ENCODE results near the gene DGCR2. TPM values are rescaled to one million over a fixed set of nuclear protein-coding genes. Genes with fewer than 3 reads are reported as not detected.
"Not testable (repeated sequence)": the region's sequence is repeated elsewhere in the genome, so short reads cannot be mapped to it uniquely, and the experiment has no call there.

Gene DGCR2
- total RNA-seq, 2 donors from 2014 or later, result 24.4 to 28.5 TPM

GRCh38 chr22:19018256-19018655 lies 104.0 kb downstream of the DGCR2 start:
- H3K27ac Mint-ChIP-seq, result no peak overlapping the region
- no peaks in the 10 kb centered on the region for H3K4me1 Mint-ChIP-seq (ENCODE audit: low read depth)
- DNase-seq (no peak), ATAC-seq (replicated peaks in 1 of 2) (no peak)
- no peaks in the 10 kb centered on the region for H3K36me3 Mint-ChIP-seq (ENCODE audit: insufficient read depth in 2 of 2)
- peaks cover 22% of the 10 kb centered on the region for H3K27me3 Mint-ChIP-seq (ENCODE audit: low read depth)
- no peaks in the 10 kb centered on the region for H3K9me3 Mint-ChIP-seq
- H3K4me3 Mint-ChIP-seq, result no peak overlapping the region

GRCh38 chr22:19016081-19016766 lies 106.0 kb downstream of the DGCR2 start:
- Mint-ChIP-seq H3K4me3 (no peak overlapping the region), H3K36me3 (ENCODE audit: insufficient read depth in 2 of 2) (no peaks in the 10 kb centered on the region), H3K9me3 (no peaks in the 10 kb centered on the region), H3K27me3 (ENCODE audit: low read depth) (peaks cover 31% of the 10 kb centered on the region), H3K27ac (no peak overlapping the region), H3K4me1 (ENCODE audit: low read depth) (no peaks in the 10 kb centered on the region)
- no peak for DNase-seq
- no peak for ATAC-seq (replicated peaks in 1 of 2)

- H3K27ac Mint-ChIP-seq, result no peak overlapping the region
- DNase-seq, result no peak
- no peaks in the 10 kb centered on the region for H3K9me3 Mint-ChIP-seq
- H3K4me3 Mint-ChIP-seq, result no peak overlapping the region
- H3K27me3 Mint-ChIP-seq (ENCODE audit: low read depth), result peaks cover 28% of the 10 kb centered on the region
- H3K36me3 Mint-ChIP-seq (ENCODE audit: insufficient read depth in 2 of 2), result no peaks in the 10 kb centered on the region
- no peaks in the 10 kb centered on the region for H3K4me1 Mint-ChIP-seq (ENCODE audit: low read depth)
- no peak for ATAC-seq (replicated peaks in 1 of 2)
These were observed 107.3 kb downstream of the DGCR2 start for GRCh38 chr22:19014886-19015285.

DNA sequence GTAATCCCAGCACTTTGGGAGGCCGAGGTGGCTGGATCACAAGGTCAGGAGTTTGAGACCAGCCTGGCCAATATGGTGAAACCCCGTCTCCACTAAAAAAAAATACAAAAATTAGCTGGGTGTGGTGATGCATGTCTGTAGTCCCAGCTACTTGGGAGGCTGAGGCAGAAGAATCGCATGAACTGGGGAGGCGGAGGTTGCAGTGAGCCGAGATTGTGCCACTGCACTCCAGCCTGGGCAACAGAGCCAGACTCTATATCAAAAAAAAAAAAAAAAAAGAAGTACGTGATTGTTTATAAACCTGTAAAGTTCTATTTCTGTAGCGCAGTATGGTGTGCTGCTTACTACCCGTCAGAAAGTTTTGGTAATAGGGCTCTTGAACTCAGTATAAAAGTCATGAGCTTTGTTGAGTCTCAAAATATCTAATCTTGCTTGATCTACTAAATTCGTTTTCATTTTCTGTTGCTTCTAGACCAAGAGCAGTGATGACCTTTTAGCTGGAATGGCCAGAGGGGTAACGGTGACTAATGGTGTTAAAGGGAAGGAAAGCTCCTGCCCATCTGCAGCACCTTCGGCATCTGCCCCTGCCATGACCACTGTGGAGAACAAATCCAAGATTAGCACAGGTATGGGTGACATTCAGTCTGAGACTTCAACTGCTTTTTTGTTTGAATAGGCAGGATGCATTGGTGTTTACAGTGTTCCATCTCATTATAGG lies 108.2 kb downstream of the DGCR2 start:
- not testable (repeated sequence) for DNase-seq; H3K9me3 Mint-ChIP-seq; H3K27ac Mint-ChIP-seq; ATAC-seq (replicated peaks in 1 of 2); H3K4me1 Mint-ChIP-seq (ENCODE audit: low read depth); H3K36me3 Mint-ChIP-seq (ENCODE audit: insufficient read depth in 2 of 2); H3K4me3 Mint-ChIP-seq
- peaks cover 19% of the 10 kb centered on the region for H3K27me3 Mint-ChIP-seq (ENCODE audit: low read depth)

DNA sequence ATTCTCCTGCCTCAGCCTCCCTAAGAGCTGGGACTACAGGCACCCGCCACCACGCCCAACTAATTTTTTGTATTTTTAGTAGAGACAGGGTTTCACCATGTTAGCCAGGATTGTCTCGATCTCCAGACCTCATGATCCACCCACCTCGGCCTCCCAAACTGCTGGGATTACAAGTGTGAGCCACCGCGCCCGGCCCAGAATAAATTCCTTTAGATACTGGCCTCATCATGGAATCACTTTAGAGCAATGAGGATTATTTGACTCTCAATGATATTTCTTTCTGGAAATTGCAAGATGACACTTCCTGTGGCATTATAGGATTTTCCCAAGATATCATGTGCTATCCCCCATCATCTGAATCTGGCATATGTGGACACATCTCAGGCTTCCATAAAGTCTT lies 108.8 kb downstream of the DGCR2 start:
- not testable (repeated sequence) for H3K36me3 Mint-ChIP-seq (ENCODE audit: insufficient read depth in 2 of 2); H3K9me3 Mint-ChIP-seq; H3K27ac Mint-ChIP-seq; H3K4me3 Mint-ChIP-seq; ATAC-seq (replicated peaks in 1 of 2); DNase-seq; H3K4me1 Mint-ChIP-seq (ENCODE audit: low read depth)
- H3K27me3 Mint-ChIP-seq (ENCODE audit: low read depth), result peaks cover 13% of the 10 kb centered on the region

- ATAC-seq (replicated peaks in 1 of 2), result no peak
- peaks cover 18% of the 10 kb centered on the region for H3K27me3 Mint-ChIP-seq (ENCODE audit: low read depth)
- no peak overlapping the region for H3K4me3 Mint-ChIP-seq
These were observed 109.8 kb downstream of the DGCR2 start for GRCh38 chr22:19012308-19012986.

GRCh38 chr22:19011611-19012010 lies 110.6 kb downstream of the DGCR2 start:
- not testable (repeated sequence) for H3K27ac Mint-ChIP-seq; H3K9me3 Mint-ChIP-seq; H3K36me3 Mint-ChIP-seq (ENCODE audit: insufficient read depth in 2 of 2); DNase-seq; ATAC-seq (replicated peaks in 1 of 2); H3K4me1 Mint-ChIP-seq (ENCODE audit: low read depth); H3K4me3 Mint-ChIP-seq
- H3K27me3 Mint-ChIP-seq (ENCODE audit: low read depth), result peaks cover 18% of the 10 kb centered on the region

More at GRCh38 chr22:19012308-19012986, 109.8 kb downstream of the DGCR2 start:
- DNase-seq, result no peak
- no peaks in the 10 kb centered on the region for H3K4me1 Mint-ChIP-seq (ENCODE audit: low read depth)
- H3K36me3 Mint-ChIP-seq (ENCODE audit: insufficient read depth in 2 of 2), result no peaks in the 10 kb centered on the region
- no peak overlapping the region for H3K27ac Mint-ChIP-seq
- no peaks in the 10 kb centered on the region for H3K9me3 Mint-ChIP-seq

GRCh38 chr22:19011075-19011474 lies 111.1 kb downstream of the DGCR2 start:
- Mint-ChIP-seq H3K27ac (no peak overlapping the region), H3K9me3 (no peaks in the 10 kb centered on the region), H3K4me1 (ENCODE audit: low read depth) (no peaks in the 10 kb centered on the region), H3K27me3 (ENCODE audit: low read depth) (peaks cover 18% of the 10 kb centered on the region), H3K36me3 (ENCODE audit: insufficient read depth in 2 of 2) (no peaks in the 10 kb centered on the region), H3K4me3 (no peak overlapping the region)
- DNase-seq (no peak), ATAC-seq (replicated peaks in 1 of 2) (no peak)

- Mint-ChIP-seq H3K27me3 (ENCODE audit: low read depth) (peaks cover 17% of the 10 kb centered on the region), H3K4me3 (no peak overlapping the region), H3K36me3 (ENCODE audit: insufficient read depth in 2 of 2) (no peaks in the 10 kb centered on the region), H3K27ac (no peak overlapping the region), H3K9me3 (no peaks in the 10 kb centered on the region), H3K4me1 (ENCODE audit: low read depth) (no peaks in the 10 kb centered on the region)
- DNase-seq (no peak), ATAC-seq (replicated peaks in 1 of 2) (no peak)
These were observed 116.3 kb downstream of the DGCR2 start for GRCh38 chr22:19005905-19006304.

- H3K9me3 Mint-ChIP-seq, result no peaks in the 10 kb centered on the region
- no peak for ATAC-seq (replicated peaks in 1 of 2)
- H3K36me3 Mint-ChIP-seq (ENCODE audit: insufficient read depth in 2 of 2), result no peaks in the 10 kb centered on the region
These were observed 117.7 kb downstream of the DGCR2 start for GRCh38 chr22:19004471-19004870.

GRCh38 chr22:19003508-19003907 lies 118.7 kb downstream of the DGCR2 start:
- peaks cover 16% of the 10 kb centered on the region for H3K27me3 Mint-ChIP-seq (ENCODE audit: low read depth)
- no peak for ATAC-seq (replicated peaks in 1 of 2)
- no peaks in the 10 kb centered on the region for H3K9me3 Mint-ChIP-seq

More at GRCh38 chr22:19004471-19004870, 117.7 kb downstream of the DGCR2 start:
- no peak for DNase-seq
- Mint-ChIP-seq H3K27me3 (ENCODE audit: low read depth) (peaks cover 16% of the 10 kb centered on the region), H3K4me3 (no peak overlapping the region), H3K4me1 (ENCODE audit: low read depth) (no peaks in the 10 kb centered on the region), H3K27ac (no peak overlapping the region)

DNA sequence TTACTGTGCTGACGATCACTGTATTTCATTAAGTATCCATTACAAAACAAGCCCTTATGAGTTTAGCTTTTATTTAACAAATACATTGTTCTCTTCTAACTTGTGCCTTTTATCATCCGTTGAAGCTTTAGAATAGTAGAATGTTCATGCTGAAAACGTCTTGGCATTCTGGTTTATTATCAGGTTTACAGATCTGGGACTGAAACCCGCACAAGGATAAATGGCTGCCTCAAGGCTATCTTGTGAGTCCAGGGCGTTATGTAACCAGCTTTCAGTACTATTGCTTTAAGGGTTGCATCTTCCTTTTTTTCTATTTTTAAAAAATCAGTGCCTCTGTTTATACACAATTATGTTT lies 119.6 kb downstream of the DGCR2 start:
- Mint-ChIP-seq H3K4me3 (no peak overlapping the region), H3K27ac (no peak overlapping the region), H3K36me3 (ENCODE audit: insufficient read depth in 2 of 2) (no peaks in the 10 kb centered on the region), H3K4me1 (ENCODE audit: low read depth) (no peaks in the 10 kb centered on the region), H3K27me3 (ENCODE audit: low read depth) (peaks cover 13% of the 10 kb centered on the region), H3K9me3 (no peaks in the 10 kb centered on the region)
- ATAC-seq (replicated peaks in 1 of 2), result no peak
- no peak for DNase-seq

More at GRCh38 chr22:19003508-19003907, 118.7 kb downstream of the DGCR2 start:
- DNase-seq, result no peak
- Mint-ChIP-seq H3K4me1 (ENCODE audit: low read depth) (no peaks in the 10 kb centered on the region), H3K4me3 (no peak overlapping the region), H3K36me3 (ENCODE audit: insufficient read depth in 2 of 2) (no peaks in the 10 kb centered on the region), H3K27ac (no peak overlapping the region)

GRCh38 chr22:19001204-19001603 lies 121.0 kb downstream of the DGCR2 start:
- H3K27me3 Mint-ChIP-seq (ENCODE audit: low read depth), result peaks cover 26% of the 10 kb centered on the region

More at GRCh38 chr22:19001204-19001603, 121.0 kb downstream of the DGCR2 start:
- H3K27ac Mint-ChIP-seq, result no peak overlapping the region
- no peak overlapping the region for H3K4me3 Mint-ChIP-seq
- DNase-seq, result no peak
- no peak for ATAC-seq (replicated peaks in 1 of 2)
- no peaks in the 10 kb centered on the region for H3K36me3 Mint-ChIP-seq (ENCODE audit: insufficient read depth in 2 of 2)
- H3K4me1 Mint-ChIP-seq (ENCODE audit: low read depth), result no peaks in the 10 kb centered on the region
- no peaks in the 10 kb centered on the region for H3K9me3 Mint-ChIP-seq

Data from activated T-cell treated with anti-CD3 and anti-CD28 coated beads, Interleukin-2, amount 50 U/mL, for 72 hours (primary cell).